Urothelium cell line (cell line): ENCODE data around the gene TRIM26.
A peak's percentile ranks its signal among the peaks of the same experiment; 100 is the strongest.
"Not testable (repeated sequence)": the region's sequence is repeated elsewhere in the genome, so short reads cannot be mapped to it uniquely, and the experiment has no call there.

Experiments used
- DNase-seq: peaks from one replicate; pipeline ENCODE4 v3.0.0; 2011; ENCODE audit warnings: low spot score, mixed read lengths
- FAIRE-seq: peaks from 2 replicates; lab custom pipeline; 2011; peaks lifted over from hg19 to GRCh38; lab: Jason Lieb, UNC

The TRIM26 gene

DNA sequence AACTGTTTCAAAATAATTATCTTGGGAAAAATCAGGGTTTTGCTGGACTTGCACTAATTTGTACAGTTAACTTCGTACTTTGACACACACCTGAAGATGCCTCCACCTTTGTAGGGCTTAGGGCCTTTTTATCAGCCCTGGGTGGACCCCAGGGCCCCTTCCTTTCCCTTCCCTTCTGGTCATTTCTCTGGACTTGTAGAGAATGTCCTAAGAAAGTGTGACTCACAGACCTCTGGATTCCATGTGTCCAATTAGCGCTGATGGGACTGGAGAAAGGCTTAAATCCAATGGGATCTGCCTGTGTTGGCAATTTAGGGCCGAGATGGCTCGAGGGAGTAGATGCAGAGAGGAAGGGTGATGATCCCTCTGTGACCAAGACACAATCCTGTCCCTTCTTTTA is 40.5 kb downstream of the TRIM26 start:
- no peak for DNase-seq
- no peak for FAIRE-seq

DNA sequence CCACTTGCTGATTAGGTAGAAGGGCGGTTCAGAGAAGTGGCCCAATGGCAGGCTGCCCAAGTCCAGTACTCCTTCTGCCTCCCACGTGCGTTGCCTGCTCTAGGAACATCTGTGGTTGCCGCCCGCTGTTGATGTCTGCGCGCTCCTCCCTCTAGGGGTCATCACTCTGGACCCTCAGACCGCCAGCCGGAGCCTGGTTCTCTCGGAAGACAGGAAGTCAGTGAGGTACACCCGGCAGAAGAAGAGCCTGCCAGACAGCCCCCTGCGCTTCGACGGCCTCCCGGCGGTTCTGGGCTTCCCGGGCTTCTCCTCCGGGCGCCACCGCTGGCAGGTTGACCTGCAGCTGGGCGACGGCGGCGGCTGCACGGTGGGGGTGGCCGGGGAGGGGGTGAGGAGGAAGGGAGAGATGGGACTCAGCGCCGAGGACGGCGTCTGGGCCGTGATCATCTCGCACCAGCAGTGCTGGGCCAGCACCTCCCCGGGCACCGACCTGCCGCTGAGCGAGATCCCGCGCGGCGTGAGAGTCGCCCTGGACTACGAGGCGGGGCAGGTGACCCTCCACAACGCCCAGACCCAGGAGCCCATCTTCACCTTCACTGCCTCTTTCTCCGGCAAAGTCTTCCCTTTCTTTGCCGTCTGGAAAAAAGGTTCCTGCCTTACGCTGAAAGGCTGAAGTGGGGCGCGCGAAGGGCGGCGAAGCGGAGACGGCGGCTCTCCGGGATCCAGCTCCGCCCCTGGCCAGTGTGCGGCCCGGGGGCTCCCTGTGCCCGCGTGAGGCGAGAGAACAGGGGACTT is 41.3 kb downstream of the TRIM26 start:
- FAIRE-seq, result no peak
- no peak for DNase-seq

DNA sequence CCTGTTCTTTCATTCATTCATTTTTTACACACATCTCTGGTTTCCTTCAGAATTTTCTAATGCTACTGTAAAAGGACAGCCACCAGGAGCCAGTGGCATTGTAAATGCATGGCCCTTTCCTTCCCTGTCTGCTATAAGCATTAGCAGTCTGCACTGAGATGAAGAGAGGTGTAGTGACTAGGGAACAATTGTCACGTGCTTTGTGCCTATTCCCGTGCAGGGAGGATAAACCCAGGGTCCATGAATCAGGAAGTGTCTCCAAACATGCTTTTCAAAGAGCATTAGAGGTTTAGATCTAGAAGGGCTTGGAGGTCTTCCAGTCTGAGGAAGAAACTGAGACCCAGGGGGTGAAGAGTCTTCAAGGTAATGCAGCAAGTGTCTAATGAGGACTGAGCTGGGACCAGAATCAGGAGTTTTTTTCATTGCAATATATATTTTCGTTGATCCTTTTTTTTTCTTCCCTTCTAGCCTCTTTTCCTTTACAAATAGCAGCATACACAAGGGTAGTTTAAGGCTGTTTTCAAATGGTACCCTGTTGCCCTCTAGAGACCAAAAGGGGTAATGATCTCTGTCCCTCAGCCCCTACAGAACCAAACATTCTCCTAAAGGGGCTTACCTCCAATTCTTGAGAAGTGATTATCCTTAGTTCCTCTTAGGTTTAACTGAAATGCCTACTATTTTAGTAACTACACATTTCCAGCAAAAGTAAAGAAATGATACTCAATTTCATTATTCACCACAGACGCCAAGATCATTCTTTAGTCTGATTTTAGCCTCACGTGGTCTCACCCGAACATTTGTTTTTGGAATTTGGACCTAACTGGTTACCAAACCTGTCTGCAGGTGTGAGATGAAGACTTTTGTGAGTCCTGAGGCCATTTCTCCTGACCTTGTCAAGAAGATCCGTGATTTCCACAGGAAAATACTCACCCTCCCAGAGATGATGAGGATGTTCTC is 43.3 kb downstream of the TRIM26 start:
- FAIRE-seq, result no peak
- DNase-seq, result peak; percentile 50

DNA sequence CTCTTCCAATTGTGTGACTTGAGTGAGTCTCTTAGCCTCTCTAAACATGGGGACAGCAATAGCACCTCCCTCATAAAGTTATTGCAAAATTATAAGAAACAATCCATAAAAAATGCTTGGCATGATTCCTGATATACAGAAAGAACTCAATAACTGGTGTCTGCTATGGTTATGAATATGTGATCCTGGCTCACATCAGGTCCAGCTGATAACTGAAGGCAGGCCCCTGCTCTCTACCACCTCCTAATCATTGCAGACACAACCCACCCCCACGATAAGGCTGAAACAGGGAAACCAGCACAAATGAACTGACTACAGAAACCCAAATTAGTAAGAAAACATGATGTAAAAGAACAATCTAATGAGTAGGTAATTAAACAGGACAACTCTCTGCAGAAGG is 44.5 kb downstream of the TRIM26 start:
- DNase-seq (no peak), FAIRE-seq (no peak)

DNA sequence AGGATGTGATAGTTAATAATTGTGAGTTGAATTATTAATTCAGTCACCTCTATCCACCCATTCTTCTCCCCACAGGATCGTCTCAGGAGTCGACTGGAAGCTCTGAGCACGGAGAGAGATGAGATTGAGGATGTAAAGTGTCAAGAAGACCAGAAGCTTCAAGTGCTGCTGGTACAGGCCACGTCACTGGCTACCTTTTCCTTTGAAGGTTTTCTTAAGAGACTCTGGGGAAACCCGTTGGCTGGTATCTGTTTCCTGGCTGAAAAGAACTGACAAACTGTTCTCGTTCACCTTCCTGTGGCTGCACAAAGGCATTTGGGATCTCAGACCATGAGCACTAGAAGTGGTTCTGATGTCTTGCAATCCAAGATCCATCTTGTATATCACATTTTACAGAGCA is 46.1 kb downstream of the TRIM26 start:
- no peak for FAIRE-seq

DNA sequence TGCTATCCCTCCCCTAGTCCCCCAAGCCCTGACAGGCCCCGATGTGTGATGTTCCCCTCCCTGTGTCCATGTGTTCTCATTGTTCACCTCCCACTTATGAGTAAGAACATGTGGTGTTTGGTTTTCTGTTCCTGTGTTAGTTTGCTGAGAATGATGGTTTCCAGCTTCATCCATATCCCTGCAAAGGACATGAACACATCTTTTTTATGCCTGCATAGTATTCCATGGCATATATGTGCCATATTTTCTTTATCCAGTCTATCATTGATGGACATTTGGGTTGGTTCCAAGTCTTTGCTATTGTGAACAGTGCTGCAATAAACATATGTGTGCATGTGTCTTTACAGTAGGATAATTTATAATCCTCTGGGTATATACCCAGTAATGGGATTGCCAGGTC is 48.0 kb downstream of the TRIM26 start:
- not testable (repeated sequence) for DNase-seq, FAIRE-seq

More for the DNA sequence above, 46.1 kb downstream of the TRIM26 start:
- DNase-seq, result no peak

DNA sequence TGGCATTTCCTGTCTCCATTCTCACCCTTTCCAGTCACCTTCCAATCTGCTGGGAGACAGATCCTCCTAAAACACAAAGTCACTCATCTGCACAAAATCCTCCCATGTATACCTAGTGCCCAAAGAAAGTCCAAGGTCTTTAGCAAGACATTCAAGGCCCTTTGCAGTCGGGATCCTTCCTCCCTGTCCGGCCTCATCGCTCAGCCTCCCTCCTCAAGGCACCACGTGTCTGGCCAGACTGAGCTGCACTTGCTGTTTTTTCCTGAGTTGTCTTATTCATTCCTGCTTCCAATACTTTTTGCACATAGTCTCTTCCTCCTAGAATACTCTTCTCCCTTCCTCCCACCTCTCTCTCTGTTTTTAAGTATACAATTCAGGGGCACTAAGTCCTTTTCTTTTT is 48.5 kb downstream of the TRIM26 start:
- no peak for FAIRE-seq
- no peak for DNase-seq

DNA sequence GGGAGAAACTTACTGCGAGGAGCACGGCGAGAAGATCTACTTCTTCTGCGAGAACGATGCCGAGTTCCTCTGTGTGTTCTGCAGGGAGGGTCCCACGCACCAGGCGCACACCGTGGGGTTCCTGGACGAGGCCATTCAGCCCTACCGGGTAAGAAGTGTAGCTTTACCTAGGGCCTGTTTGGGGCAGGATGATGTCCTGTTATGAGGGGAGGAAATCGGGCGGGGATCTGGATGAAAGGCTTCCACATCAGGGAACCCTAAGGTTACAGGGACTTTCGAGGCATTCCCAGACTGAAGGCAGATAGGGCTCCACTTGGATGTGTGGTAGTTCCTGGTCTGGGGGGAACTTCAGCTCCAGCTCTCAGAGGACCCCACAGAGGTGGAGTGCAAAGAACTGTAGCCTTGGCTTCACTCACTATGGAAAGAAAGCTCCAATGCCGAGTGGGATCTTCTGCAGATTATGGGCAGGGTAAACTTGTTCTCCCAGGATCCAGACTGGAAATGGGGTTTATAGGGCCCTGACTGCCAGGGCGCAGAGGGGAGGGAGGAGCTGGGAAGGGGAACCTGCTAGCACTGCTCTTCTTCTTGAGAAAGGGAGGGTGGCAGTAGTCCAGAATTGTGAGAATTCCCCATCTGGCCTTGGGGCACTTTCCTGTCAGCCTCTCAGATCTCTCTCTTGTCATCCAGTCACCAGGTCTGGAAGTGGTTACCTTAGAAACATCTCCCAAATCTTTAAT is 49.1 kb downstream of the TRIM26 start:
- no peak for FAIRE-seq

DNA sequence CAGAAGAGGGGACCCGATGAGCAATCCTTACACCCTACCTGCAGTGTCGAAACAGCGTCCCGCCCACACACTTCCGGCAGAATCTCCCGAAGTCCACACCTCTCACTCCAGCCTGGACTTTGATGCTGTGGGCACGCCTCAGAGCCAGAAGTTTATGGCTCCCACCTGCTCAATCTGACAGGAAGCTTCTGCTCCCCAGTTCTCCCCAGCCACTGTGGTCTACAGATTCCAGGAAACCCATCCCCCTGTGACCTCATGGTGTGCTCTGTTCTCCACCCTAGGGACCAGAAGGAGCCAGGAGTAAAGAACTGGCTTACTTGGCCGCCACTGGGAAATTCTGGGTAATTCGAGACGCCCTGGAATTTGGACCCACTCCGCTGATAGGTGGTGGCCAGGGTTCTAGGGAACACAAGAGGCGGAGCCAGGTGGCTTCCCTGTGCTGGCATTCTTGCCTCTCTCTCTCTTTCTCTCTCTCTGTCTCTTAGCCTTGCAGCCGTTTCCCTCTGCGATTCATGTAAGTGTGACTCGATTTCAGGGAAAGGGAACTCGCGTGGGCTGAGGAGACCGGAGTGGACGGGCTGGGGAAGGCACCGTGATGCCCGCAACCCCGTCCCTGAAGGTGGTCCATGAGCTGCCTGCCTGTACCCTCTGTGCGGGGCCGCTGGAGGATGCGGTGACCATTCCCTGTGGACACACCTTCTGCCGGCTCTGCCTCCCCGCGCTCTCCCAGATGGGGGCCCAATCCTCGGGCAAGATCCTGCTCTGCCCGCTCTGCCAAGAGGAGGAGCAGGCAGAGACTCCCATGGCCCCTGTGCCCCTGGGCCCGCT is 49.9 kb downstream of the TRIM26 start, which contains the start of gene TRIM15:
Gene TRIM15, plus strand, starts transcription at position 457 of the 828 bp plus-strand sequence. Its CDS starts 139 bp downstream, at position 596.
- FAIRE-seq, result no peak
- peak; percentile 34 for DNase-seq

More for the DNA sequence above, 49.1 kb downstream of the TRIM26 start:
- DNase-seq, result no peak

DNA sequence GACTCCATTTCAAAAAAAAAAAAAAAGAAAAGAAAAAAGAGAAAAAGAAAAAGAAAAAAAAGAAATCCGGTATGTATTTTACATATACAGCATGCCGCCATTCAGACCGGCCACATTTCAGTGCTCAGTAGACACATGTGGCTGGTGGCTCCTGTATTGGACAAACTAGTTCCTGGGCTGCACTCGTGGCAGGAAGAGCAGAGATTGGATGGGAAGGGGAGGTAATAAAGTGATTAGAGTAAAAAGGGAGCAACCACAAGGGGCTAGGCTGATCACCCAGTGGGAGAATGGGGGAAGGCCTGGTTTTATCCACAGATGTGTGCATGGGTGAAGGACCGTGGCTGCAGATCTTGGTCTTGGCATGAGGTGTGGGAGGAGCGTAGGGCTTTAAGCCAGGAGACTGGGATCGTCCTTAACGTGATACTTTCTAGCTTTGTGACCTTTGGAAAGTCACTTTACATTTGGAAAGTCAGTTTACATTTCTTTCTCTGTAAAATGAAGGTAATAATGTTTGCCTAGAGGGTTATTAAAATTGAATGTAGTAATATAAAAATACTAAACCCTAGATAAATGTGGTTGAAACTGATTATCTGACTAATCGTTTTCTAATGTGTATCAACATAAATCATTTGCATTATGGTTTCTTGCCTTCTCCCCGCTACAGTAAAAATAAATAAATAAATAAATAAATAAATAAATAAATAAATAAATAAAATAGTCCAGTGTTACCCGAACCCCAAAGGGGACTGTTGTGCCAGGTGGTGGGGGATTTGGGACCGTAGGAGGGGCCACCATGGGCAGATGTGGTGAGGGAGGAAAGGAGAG is 50.7 kb downstream of the TRIM26 start:
- FAIRE-seq (no peak), DNase-seq (no peak)

DNA sequence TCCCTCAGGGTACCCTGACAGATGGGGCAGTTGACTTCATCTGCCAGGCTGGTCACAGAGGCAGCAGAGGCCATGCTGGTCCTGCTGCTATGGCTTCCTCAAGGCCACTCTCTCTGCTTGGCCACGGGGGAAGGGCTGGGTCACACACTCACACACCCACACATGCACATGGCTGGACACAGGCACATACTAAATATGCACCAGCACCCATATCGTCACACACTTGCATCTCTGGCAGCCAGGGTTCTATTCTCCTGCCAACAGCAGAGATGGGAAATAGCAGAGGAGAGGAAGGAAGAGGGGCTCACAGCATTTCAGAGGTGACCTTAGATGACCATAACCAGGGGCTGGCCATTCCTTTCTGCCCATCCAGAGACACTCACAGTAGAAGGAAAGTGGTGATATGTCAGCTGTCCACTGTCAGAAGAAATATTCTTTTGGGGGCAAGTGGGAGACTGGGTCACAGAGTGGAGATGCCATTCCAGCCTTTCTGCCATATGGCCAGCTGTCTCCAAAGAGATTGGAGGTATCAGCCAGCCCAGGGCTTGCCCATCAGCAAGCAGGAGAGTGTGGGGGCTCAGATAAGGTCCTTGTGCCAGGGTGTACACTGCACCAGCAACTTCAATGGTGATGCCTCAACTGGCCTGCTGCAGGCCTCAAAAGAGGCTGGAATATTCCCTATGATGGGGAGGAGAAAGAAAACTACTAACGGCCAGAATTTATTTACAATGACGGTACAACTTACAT is 52.2 kb downstream of the TRIM26 start, which contains the start of gene TRIM10:
Gene TRIM10, minus strand, starts transcription at position 427 of the 747 bp plus-strand sequence. Its CDS starts 353 bp downstream, at position 74.
- FAIRE-seq, result no peak
- no peak for DNase-seq

DNA sequence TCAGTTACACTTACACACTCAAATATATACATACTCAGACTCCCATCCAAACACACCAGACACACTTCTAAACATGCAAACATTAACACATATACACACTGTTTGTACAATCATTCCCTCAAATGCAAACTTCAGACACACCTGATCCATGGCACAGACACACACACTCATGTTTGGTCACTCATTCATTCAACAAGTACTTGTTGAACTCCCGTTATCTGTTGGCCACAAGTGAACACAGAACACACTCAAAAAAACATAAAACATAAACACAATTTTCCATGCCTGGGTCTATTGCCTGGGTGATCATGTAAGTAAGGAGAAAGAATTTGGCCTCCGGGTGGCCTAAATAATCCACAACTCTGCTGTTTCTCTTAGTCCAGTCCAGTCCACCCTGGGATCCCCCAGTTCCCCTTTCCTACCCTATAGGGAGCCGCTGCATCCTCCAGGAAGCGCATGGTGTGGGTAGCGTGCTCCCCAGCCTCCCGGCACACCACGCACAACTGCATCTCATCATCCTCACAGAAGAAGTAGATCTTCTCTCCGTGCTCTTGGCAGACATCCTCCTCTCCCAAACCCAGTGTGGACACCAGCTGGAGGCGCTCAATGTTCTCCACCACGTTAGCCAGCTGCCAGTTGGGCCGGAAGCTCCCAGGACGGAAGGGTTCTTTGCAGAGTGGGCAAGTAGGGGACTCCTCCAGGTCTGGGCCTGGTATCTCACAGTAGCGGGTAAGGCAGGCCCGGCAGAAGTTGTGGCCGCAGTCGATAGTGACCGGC is 53.0 kb downstream of the TRIM26 start:
- DNase-seq (no peak), FAIRE-seq (no peak)

DNA sequence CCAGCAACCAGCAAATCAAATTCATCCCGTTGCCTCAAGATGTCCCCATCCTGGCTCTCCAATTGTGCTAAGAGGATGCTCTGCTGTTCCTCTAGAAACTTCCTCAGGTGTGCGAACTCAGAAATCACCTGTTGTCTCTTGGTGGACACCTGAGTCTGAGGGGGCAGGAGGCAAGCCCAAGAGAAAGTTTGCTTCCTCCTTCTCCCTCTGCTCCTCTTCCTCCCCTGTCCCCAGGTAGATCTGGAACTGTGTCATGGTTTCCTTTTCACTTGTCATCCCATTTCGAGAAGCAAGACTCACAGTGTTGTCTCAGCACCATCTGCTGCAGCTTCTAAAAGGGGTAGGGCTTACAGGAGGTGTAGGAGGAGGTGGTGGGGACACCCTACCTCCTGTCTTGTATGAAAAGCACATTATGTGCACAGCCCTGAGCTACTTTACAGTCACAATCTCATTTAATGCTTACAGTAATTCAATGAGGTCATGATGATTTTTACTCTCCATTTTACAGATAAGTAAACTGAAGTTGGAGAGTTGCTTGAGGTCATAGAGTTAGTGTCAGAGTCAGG is 54.6 kb downstream of the TRIM26 start:
- FAIRE-seq (no peak), DNase-seq (no peak)

DNA sequence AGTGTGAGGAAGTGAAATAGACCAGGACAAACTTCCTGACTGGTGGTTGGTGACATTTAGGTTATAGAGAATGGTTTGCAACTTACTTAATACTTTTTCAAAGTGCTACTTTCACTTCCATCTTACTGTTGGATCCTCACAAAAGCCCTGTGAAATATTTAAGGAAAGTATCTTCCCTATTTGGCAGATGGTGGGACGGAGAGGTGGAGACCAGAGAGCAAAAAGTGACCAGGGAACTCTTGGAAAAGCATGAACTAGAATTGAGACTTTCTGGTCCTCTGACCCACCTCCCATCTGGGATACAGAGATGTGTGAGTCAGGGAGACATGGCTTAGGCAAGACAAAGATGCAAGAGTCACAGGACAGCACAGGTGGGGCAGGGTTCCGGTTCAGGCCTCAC is 55.2 kb downstream of the TRIM26 start:
- FAIRE-seq, result no peak
- DNase-seq, result no peak

DNA sequence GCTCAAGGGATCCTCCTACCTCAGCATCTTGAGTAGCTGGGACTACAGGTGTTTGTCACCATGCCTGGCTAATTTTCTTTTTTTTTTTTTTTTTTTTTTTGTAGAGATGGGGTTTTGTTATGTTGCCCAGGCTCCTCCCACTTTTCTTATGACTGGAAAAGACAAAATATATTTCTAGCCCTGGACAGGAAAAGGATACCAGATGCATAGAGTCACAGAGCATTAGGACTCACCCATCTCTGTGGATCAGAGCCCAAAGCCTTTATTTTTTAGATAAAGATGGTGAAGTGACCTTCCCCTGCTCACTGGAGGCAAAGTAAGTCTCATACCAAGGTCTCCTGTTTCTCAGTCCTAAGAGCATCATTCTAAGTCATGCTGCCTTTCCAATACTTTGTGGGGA is 55.6 kb downstream of the TRIM26 start:
- FAIRE-seq (no peak), DNase-seq (no peak)

DNA sequence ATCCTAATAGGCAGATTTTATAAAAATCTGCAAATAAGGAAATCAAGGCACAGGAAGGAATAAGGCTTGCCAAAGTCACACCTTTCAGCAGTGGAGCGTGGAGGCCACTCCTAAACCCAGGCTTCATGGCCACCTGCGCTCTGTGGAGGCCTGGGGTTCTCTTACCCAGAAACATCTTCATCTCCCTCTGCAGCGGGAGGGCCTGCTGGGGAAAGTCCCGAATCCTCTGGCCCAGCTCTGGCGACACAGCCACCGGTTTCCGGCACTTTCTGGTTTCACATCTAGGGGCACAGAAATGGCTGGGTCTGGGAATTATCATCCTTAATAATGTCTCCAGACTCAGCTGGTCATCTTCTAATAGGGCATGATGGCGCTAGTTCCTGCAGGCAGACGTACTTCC is 56.4 kb downstream of the TRIM26 start:
- DNase-seq (no peak), FAIRE-seq (no peak)

DNA sequence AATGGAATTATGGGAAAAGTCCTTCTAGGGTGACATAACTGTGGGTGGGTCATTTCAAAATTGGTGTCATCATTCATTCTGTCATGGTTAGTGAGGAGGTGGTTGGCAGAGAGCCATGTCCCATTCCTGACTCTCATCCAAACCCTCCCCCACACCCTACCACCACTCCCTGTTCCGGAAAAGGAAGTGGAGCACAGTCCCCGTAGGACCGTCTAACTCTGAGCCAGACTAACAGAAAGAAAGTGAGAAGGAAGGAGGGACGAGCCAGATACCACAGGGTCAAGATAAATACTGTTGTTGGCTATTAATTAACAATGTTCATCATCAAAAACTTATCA is 57.0 kb downstream of the TRIM26 start:
- FAIRE-seq (peak; percentile 32), DNase-seq (peak; percentile 68)
